ENCODE results near the gene SMO.

- no peak for TF ChIP-seq EZH2 (IDR thresholded peaks at IDR 0.05; ENCODE audit: borderline replicate concordance, low read length)
- TF ChIP-seq, protein P1, sequence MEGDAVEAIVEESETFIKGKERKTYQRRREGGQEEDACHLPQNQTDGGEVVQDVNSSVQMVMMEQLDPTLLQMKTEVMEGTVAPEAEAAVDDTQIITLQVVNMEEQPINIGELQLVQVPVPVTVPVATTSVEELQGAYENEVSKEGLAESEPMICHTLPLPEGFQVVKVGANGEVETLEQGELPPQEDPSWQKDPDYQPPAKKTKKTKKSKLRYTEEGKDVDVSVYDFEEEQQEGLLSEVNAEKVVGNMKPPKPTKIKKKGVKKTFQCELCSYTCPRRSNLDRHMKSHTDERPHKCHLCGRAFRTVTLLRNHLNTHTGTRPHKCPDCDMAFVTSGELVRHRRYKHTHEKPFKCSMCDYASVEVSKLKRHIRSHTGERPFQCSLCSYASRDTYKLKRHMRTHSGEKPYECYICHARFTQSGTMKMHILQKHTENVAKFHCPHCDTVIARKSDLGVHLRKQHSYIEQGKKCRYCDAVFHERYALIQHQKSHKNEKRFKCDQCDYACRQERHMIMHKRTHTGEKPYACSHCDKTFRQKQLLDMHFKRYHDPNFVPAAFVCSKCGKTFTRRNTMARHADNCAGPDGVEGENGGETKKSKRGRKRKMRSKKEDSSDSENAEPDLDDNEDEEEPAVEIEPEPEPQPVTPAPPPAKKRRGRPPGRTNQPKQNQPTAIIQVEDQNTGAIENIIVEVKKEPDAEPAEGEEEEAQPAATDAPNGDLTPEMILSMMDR (IDR thresholded peaks at IDR 0.05; ENCODE audit: low read length): no peak
Measured at GRCh38 chr7:129193892-129194291, 5.5 kb downstream of the SMO start.

Measured in OCI-LY1 (cell line).